Glomerular endothelial cell (primary cell): Measurements from ENCODE around the gene OR4B1. TPM values are rescaled to one million over a fixed set of nuclear protein-coding genes. Genes with fewer than 3 reads are reported as not detected.
"Not testable (repeated sequence)": the region's sequence is repeated elsewhere in the genome, so short reads cannot be mapped to it uniquely, and the experiment has no call there.

ENCODE experiments used
- DNase-seq: peaks from one replicate; pipeline ENCODE4 v3.0.0-alpha.2; 2011; ENCODE audit warnings: low read depth, low spot score; ENCODE audit errors: extremely low read depth
- total RNA-seq: library from RNA; depleted of rRNA; stranded (reverse); fragments of >200 nt; gene quantifications from 2 replicates; pipeline ENCODE4 v1.2.3, GENCODE V29; 2015

Gene OR4B1
- not detected in 2 replicates for total RNA-seq

GRCh38 chr11:48216510-48216909 is at the start of gene OR4B1:
TSS of gene OR4B1 (plus strand) at chr11:48216810. CDS start at chr11:48216810, 0 bp downstream.
- no peak for DNase-seq

DNA sequence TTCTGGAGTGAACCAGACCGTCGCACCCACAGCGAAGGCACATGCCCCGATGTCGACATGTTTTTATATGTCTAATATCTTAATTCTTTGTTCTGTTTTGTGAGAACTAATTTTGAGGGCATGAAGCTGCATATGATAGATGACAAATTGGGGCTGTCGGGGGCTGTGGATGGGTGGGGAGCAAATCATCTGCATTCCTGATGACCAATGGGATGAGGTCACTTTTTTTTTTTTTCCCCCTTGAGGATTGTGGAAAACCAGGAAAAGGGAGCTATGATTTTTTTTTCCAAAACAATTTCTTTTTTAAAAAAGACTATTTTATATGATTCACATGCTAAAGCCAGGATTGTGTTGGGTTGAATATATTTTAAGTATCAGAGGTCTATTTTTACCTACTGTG is 49.2 kb upstream of the OR4B1 start:
- no peak for DNase-seq

- DNase-seq, result no peak
Observed at GRCh38 chr11:48168815-48169214, 47.8 kb upstream of the OR4B1 start.

DNA sequence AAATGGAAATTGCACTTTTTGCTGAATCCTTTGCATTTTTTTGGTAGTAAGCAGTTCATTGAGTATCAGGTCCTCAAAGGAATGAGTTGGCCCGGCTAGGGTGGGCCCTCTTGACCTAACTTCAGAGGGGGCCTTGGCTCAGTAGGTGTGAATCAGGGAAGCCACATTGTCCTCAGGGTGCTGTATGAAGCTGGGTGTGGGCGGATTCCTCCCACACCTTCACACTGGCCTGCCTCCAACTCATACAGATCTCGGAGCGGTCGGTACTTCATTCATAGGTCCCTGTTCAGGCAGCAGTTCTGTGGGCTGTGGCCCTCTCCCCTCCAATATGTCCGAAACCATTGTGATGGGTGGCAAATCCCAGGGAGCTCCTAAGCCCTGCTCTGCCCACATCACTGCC is 47.4 kb upstream of the OR4B1 start:
- DNase-seq, result no peak

- no peak for DNase-seq
Observed at GRCh38 chr11:48169717-48170116, 46.9 kb upstream of the OR4B1 start.

GRCh38 chr11:48170241-48171233 is 46.1 kb upstream of the OR4B1 start:
- DNase-seq, result no peak

DNA sequence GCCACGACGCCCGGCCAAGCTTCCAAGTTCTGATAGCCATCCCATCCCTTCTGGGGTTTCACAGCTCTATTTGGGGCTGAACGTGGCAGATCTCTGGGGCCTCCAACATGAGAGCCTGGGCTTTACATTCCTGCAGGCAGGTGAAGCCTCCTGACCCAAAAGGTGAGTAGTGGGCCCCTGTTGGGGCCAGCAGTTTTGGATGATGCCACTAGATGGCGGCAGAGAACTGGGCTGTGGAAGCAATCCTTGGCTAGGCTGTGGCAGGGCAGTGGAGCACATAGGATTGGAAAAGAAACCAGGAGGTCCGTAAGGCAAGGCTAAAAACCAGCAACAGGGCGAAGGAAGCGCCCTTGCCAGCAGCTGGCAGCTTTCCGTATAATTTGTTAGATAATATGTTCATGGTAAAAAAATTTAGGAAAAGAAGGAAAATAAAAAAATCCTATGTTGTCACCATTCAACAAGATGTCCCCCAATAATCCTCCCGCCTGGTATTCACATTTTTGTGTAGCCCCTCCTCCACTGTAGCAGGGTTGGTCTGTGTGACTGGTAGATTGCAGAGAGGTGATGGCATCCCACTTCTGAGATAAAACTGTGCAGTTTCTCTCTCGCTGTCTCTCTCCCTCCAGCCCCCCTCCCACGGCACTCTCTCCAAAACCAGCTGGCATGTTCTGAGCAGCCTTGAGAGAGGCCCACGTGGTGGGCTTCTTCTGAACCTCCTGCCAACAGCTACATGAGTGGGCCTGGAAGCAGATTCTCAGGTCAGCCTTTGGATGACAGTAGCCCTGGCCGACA is 43.6 kb upstream of the OR4B1 start:
- DNase-seq, result no peak

DNA sequence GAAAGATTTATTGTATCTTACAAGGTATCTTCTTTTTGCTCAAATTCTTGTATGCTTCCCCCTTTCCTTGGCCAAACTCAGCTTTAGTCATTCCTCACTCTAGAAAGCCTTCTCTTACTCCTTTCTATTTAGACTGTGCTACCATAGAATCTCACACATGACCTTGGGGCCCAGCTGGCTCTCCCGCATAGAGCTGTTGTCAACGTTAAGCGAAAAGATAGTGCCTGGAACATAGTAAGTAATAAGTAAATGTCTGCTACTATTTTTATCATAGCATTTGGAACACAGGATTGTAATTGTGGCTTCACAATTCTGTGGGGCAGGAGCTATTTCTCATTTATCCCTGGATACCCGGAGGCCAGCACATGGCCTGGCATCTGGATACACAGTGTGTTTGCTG is 38.9 kb upstream of the OR4B1 start:
- DNase-seq, result no peak

DNA sequence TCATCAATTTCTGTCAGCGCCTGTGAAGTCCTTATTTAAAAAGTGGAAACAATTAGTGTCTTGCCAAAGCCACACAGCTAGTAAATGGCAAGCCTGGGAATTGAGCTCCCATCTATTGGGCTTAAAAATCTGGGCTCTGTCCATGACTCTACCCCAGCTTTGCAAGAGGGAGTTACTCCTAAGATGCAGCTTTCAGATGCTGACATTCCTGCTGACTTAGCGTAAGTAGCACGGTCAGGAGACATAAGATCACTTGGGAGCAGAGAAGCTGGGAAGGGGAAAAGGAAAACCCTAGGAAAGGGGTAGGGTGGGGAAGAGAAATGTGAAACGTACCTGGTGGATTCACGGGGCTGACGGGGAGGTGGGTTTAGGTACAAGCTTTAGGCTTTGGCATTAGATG is 36.0 kb upstream of the OR4B1 start:
- no peak for DNase-seq

DNA sequence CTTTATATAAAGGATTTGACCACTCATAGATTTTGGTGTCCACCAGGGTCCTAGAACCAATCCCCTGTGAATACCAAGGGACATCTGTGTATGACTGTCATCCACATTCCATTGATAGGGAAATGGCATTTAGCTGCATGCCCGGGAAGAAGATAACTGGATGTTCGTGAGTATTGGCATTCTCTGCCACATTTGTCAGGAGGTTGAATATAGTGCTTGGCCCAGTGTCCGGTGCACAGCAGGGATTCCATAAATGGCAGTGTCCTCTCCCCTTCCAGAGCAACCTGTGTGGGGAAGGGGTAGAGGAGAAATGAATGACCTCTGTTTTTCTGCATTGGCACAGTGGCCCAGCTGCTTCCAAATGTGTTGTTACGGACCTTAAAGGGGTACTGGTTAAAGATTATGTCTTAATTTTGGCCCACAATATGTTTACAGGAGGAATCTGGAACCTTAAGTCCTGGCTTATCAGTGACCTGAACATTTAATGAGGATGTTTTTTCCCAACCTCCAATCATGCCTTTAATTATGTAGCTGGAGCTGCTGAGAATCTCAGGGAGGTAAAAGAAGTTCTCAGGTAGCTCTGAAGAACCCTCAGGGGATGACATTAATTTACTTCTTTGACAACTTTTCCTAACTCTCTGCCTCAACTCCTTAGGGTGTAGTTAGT is 33.6 kb upstream of the OR4B1 start:
- DNase-seq, result no peak

DNA sequence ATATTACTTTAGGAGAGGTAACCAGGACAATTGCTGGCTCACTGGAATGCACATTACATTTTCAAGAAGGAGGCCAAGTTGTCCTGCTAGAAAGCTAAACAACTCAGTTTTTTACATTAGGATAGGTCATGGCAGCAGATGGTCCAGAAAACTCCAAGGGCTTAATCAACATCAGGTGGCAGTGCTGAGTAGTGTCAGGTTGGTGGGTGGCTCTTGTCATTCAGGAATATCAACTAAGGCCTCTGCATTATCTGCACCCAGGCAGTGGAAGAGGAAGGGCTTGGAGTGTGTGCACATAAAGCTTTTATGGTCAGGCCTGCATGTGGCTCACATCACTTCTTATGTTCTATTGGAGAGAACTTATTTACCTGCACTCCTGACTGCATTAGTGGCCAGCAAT is 32.2 kb upstream of the OR4B1 start:
- no peak for DNase-seq

- not testable (repeated sequence) for DNase-seq
Observed at GRCh38 chr11:48190906-48191654, 25.5 kb upstream of the OR4B1 start.

GRCh38 chr11:48193876-48194275 is 22.7 kb upstream of the OR4B1 start:
- DNase-seq, result no peak

DNA sequence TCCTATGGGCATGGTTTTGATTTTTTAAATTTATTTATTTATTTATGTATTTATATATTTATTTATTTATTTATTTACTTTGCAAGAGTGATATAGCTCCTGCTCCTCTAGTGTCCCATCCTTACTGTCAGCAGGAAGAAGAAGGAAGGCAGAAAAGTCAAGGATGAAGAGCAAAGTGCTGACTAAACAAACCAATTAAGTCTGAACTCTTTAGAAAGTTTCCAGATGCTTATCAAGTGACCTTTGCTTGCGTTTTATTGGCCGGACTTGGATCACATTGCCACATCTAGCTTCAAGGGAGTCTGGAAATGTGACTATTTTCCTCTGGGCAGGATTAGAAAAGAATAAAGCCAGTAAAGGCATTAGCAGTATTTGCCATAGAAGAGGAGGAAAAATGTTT is 8.7 kb upstream of the OR4B1 start:
- DNase-seq, result no peak

GRCh38 chr11:48210052-48210451 is 6.6 kb upstream of the OR4B1 start:
- DNase-seq, result no peak

DNA sequence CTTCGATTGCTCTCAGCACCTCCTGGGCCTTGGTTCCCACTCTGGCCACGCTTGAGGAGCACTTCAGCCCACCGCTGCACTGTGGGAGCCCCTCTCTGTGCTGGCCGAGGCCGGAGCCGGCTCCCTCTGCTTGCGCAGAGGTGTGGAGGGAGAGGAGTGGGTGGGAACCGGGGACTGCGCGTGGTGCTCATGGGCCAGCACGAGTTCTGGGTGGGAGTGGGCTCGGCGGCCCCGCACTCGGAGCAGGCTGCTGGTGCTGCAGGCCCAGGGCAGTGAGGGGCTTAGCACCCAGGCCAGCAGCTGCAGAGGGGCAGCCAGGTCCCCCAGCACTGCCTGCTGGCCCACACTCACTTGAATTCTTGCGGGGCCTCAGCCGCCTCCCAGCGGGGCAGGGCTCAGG is 12.2 kb downstream of the OR4B1 start:
- no peak for DNase-seq

GRCh38 chr11:48230057-48230456 is 13.4 kb downstream of the OR4B1 start:
- not testable (repeated sequence) for DNase-seq

GRCh38 chr11:48237727-48238126 is 21.1 kb downstream of the OR4B1 start:
- DNase-seq, result no peak

DNA sequence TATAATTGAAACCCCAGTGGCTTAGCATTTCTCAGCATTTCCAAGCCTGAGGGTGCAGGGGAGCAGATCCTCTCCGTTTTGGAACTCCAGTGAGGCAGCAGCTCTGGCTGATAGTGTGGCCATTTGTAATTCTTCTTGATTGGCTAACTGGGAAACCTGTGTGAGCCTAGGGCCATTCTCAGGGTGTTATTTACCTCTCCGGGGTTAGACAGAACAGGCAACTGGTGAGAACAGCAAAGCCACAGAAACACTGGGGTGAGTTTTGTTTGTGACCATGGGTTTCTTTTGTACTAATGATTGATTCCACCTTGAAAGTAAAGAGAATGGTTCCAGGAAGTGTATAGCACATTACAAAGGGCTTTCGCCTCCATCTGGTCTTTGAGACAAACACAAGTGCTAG is 25.9 kb downstream of the OR4B1 start:
- DNase-seq, result no peak

GRCh38 chr11:48244804-48245203 is 28.2 kb downstream of the OR4B1 start, which contains the start of gene OR4X2:
TSS of gene OR4X2 (plus strand) at chr11:48245104. CDS start at chr11:48245104, 0 bp downstream.
- DNase-seq, result no peak
